NCI-H2227 treated with DMSO at 0.1 percent for 48 hours (cell line): ENCODE measurements around the gene ALLC.
A peak's percentile ranks its signal among the peaks of the same experiment; 100 is the strongest.

Source experiments
- DNase-seq: peaks from one replicate; lab custom pipeline; 2025; lab: John Stamatoyannopoulos, UW

Gene ALLC

GRCh38 chr2:3679180-3679579 lies 21.2 kb downstream of the ALLC start:
- no peak for DNase-seq

DNA sequence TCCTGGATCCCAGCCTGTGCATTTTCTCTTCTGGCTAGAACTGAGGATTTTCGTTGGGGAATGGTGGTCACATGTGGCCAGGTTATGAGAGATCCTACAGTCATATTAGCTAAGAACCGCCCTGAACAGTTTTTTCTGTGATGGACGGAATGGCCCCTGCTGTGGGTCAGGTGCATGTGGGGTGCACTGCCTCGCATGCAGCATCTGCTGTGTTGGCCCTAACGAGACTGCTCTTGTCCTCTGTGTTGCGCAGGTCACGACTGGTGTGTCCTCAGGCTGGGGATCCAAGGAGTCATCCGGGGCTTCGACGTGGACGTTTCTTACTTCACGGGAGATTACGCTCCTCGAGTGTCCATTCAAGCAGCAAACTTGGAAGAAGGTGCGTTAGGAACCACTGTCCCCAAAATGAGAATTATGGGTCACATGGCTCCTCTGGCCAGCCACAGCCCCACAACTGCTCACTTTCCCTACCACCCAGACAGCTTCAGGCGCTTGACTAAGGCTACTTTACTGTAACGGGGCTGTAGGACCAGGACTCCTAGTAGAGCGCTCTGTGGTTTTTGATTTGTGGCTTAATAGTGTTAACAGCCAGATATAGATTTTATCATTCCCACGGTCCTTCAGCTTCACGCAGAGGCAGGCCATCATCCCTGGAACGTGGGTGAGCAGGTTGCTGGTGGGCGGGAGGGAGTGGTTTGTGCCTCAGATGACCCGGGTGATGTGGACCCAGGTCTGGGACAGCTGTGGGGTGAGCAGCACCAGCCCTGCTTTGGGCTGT lies 21.8 kb downstream of the ALLC start:
- no peak for DNase-seq

DNA sequence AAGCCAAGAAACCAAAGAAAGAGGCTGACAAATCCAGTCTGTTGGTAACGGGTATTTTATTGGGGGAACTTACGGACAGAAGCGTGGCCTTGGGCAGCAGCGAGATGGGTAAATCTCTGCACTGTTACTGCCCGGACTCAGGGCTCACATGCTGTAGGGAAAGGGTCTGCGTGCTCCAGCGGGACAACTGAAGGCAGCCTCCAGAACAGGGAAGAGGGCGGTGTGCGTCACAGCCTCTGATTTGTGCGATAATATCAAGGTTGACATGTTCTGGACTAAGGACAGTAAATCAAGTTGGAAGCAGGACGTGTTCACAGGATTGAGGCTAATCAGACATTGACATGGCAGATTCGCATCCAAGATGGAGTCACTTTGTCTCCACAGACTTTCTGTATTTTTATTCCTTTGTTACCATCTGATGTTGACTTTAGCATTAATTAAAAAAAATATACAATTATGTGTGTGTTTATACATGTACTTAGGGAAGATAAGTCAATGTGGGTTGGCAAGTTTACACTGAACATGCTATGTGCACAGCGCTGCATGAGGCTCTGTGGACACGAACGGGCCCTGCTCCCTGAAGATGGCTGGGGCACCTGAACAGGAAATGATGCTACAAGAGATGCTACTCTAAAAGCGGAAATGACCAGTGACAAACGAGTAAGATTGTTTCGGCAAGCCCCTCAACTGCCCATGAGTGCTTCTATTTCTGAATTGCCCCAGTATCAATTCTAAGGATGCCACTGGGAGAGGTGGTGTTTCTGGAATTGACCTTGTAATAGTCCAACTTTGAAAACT lies 22.7 kb downstream of the ALLC start:
- DNase-seq, result no peak

DNA sequence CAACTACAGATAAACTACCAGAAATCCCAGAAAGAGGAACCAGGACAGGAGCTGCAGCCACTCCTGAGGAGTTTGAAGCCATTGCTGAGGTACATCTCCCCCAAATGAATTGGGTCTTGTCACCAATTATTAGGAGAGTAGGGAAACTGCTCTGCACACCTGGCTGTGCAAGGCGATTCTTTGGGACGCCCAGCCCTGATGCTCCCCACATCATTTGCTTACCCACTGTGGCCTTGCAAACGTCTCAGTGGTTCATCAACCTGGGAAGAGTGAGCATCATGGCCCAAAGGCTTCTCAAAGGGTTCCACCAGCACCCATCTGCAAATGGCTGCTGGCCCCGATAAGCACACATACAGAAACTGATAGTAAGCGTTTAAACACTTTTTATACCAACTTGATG lies 23.6 kb downstream of the ALLC start:
- no peak for DNase-seq

DNA sequence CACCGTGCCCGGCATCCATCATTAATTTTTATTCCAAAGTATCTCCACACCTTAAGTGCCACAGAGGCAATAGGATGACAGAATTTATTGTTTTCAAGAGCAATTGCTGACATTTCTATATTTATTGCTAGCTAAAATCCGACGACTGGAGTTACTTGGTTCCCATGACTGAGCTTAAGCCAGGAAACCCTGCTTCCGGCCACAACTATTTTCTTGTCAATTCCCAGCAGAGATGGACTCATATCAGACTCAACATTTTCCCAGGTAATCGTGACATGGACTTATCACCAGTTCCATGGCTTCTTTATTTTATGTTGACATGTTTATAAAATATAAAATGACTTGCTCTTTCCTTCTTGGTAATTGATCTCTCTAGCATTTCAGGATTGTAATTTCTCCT lies 24.8 kb downstream of the ALLC start:
- no peak for DNase-seq

DNA sequence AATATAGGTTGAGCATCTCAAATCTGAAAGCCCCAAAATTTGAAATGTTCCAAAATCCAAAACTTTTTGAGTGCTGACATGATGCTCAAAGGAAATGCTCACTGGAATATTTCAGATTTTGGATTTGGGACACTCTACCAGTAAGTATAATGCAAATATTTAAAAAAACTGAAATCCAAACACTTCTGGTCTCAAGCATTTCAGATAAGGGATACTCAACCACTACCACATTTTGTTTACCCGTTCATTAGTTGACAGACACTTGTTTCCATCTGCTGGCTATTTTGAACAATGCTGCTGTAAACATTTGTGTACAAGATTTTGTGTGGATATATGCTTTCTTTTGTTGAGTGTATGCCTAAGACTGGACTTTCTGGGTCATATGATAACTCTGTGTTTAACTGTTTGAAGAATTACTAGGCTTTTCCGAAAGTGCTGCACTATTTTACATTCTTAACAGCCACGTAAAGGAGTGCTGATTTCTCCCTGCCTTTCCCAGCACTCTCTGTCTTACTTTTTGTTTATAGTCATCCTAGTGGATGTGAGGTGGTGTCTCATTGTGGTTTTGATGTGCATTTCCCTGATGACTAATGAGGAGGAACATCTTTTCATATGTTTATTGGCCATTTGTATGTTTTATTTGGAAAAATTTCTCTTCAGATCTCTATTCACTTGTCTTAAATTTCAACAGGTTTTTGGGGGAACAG lies 25.9 kb downstream of the ALLC start:
- DNase-seq, result no peak

DNA sequence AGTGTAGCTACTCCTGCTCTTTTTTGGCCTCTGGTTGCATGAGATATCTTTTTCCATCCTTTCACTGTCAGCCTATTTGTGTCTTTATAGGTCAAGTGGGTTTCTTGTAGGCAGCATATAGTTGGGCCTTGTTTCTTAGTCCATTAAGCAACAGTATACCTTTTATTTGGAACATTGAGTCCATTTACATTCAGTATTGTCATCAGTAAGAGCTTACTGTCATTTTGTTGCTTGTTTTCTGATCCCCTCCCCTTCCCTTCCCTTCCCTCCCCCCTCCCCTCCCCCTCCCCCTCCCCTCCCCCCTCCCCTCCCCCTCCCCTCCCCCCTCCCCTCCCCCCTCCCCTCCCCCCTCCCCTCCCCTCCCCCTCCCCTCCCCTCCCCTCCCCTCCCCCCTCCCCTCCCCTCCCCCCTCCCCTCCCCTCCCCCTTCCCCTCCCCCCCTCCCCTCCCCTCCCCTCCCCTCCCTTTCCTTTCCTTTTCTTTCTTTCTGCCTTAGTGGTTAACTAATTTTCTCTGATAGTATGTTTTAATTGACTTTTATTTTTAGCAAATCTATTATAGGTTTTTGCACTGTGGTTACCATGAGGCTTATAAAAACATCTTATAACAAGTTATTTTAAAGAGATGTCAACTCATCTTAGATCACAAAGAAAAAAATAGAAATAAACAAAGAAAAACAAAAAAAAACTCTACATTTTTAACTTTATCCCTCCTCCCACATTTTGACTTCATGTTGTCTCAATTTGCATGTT lies 32.2 kb downstream of the ALLC start:
- no peak for DNase-seq

DNA sequence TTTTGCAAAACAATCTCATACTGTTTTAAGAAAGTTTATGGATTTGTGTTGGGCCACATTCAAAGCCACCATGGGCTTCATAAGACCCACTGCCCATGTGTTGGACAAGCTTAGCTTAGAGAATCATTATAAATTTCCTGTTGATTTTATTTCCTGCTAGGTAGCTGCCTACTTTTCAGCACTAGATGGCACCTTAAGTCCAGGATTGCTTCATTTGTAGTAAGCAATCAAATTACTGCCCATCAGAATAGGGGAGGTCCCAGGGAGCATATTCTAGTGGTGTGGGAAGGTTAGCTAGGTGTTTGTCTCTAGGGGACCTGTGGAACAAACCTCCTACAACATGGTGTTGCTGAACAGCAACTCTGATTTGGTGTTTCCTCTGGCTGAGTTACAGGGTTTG lies 34.4 kb downstream of the ALLC start:
- peak; percentile 21 for DNase-seq

- no peak for DNase-seq
These were observed 38.5 kb downstream of the ALLC start for GRCh38 chr2:3696545-3696944.

GRCh38 chr2:3701071-3701470 lies 43.1 kb downstream of the ALLC start:
- DNase-seq, result no peak

DNA sequence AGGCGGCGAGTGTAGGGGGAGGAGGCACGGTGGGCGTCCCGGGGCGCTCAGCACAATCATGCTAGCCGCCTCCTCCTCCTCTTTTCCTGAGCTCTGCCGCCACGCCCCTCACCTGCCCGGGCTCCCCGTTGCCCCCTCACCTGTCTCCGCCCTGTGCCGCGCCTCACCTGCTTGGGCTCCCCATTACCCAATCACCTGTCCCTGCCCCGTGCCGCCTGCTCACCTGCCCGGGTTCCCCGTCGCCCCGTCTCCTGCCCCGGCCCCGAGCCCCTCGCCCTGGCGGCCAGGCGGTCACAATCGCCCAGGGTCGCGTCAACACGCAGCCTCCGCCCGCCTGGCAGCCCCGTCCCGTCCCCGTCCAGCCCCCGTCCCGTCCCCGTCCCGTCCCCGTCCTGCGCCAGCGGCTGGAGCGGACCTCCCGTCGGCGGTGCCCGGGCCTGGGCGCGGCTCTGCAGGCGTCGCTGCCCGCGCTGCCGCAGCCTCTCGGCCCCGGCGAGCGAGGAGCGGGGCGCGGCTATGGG lies 45.3 kb downstream of the ALLC start, which contains the start of gene DCDC2C:
Gene DCDC2C (plus strand): TSS at position 340 of the 521 bp plus-strand sequence. CDS start 177 bp downstream, at position 517.
- no peak for DNase-seq

- DNase-seq, result peak; percentile 12
These were observed 45.9 kb downstream of the ALLC start for GRCh38 chr2:3703757-3704355.

DNA sequence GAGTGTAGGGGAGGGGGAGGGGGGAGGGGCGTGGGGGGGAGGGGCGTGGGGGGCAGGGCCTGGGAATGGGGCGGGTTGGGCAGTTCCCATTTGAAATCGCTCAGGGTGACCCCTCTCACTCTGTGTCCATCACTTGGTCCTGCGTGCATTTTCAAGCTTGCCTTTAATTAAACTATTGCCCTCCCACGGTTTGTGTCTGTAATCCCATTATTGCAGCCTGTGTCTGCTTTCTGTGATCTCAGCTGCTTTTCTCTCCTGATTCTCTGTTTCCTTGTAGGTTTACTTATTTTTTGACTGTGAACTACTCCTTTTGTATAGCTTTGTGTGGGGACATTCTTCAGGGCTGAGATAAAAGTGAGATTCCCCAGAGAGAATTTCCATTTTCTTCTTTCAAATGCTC lies 46.7 kb downstream of the ALLC start:
- DNase-seq, result no peak

DNA sequence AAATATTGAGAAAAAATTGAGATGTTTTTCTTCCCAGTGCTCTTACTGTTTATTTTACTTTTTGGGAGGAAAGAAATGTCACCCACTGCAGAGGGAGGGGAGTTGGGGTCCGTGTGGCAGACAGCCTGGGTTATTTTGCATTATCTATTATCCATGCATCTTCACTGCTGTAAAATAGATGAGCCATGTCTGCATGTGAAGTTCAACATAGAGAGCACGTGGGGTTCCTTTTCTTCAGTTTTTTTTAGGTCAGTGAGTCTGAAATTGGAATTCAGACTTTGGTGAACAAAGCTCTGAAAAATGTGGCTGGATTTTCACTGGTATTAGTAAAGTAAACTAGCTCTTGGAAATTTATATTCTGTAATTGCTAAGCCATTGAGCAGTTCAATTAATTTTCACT lies 47.8 kb downstream of the ALLC start:
- DNase-seq, result no peak

DNA sequence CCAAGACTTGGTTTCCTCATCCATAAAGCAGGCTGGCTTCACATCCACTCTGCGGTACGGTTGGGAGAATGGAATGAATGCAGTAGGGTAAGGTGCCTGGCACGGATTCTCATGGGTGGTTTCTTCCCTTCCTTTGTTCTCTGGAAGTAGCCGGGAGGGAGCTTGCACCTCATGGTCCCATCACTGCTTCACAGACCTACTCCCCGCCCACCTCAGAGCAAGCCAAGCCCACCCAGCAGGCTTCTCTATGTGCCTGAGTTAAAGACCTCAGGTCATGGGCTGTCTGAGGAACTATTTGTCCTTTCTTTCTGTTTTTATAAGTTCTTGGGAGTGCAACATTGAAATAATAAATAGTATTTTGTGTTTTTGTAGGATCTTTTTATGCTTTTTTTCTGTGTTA lies 48.9 kb downstream of the ALLC start:
- no peak for DNase-seq

DNA sequence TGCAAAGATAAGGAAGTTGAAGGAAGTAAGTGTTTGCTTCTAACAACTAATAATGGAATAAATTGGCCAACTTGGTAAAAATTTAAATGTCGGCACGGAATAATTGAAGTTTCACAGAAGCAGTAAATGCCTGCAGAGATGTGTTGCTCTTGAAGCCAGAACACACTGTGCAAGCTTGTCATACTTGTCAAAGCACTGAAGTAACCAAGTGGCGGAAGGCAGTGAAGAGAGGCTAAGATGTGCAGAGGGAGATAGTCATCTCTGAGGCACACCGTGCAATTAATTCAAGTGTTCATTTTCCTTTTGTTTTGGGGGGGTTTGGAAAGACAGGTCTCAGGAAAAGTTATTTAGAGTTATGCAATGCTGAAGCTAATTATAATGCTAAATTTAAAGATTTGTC lies 50.6 kb downstream of the ALLC start:
- DNase-seq, result no peak

DNA sequence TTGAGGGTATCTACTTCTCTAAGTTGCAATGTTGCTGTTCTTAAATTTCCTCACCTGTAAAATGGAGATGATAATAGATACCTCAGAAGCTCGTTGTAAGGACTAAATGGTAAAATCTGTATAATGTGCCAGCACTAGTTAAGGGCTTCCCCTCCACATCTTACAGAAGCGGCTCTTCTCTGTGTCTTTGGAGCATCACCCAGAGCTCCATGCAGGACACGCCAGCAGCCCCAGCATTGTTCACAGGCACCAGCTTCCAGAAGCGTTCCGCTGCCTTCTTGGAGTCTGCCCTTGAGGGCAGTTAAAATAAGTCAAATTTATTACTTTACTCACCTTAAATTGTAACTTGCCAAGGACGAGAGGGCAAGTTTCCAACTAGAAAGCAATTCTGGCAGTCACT lies 51.2 kb downstream of the ALLC start:
- no peak for DNase-seq

- DNase-seq, result no peak
These were observed 54.4 kb downstream of the ALLC start for GRCh38 chr2:3712424-3712823.

DNA sequence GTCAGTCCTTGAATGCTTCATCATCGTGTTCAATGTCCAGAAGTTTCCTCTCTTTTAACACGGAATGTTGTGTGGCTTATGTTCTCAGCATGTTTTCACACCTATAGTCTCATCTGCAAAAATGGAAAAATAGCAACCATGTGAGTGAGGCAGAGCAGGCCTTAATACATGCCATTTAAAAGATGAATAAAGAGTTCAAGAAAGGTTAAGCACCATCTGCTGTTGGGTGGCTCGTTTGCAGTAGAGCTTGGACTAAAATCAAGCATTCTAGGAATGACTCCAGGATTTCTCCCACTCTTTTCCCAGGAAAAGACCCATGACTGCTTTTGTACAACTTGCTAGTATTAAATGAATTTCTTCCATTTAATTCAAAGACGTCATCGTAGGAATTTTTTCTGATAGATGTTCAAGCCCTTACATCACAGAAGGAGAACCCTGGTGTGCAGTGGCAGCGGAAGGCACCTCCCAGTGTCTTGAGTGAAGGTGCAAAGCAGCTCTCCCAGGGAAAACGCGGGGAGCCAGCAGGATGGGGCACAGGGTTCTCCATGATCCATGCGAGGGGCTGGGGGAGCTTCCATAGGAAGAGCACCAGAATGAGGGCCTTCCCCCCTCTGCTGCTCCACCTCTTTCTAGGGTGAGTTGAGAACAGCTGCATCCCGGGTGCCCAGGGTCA lies 55.0 kb downstream of the ALLC start:
- DNase-seq, result peak; percentile 47

DNA sequence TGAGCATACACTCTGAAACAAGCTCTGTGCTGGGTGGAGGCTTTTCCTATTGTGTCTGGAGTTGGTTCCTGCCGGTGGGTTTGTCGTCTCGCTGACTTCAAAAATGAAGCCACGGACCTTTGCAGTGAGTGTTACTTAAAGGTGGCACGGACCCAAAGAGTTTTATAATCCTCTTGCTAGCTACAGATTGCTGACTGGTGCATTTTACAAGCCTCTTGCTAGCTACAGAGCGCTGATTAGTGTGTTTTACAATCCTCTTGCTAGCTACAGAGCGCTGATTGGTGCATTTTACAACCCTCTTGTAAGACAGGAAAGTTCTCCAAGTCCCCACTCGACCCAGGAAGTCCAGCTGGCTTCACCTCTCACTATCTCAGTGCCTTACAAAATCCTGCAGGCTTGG lies 60.7 kb downstream of the ALLC start:
- DNase-seq, result no peak

DNA sequence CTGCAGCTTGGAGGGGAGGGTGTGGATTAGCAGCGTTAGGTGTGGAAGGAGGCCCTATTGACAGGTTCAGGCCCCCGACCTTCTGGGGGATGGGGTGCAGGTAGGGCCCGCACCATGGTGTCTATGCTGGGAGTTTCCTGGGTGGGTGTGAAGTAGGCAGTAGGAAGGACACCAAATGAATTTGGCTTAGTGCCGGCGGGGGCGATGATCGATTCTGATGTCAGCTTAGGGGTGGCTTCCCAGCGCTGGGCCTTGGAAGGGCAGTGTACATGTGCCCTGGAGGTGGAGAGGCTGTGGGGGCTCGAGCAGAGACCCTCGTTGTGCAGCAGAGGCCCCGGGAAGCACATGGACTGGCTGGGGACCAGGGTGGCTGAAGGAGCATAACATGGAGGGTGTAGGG lies 67.0 kb downstream of the ALLC start:
- DNase-seq, result no peak
